Gastrocnemius medialis (tissue), 4 donors: ENCODE results near the gene NRCAM. TPM values are rescaled to one million over a fixed set of nuclear protein-coding genes. Genes with fewer than 3 reads are reported as not detected.

Source experiments
- ATAC-seq, 2 donors: fragments of 150-250 bp; one replicate each; pipeline ENCODE4 v1.9.1; 2016
- DNase-seq, 2 donors: peaks; one replicate each; pipeline ENCODE4 v3.0.0-alpha.2; 2019
- H3K27ac ChIP-seq, 4 donors: fragments of 200-600 bp; sonication (generic); 1 replicate in 1 of 4; 2 replicates in 3 of 4; pipeline ENCODE4 v1.5.1; 2016 to 2018; ENCODE audit warnings: mild to moderate bottlenecking in 2 of 4, moderate library complexity in 1 of 4
- H3K27me3 ChIP-seq, 3 donors: fragments of 200-600 bp; sonication (generic) in 2 of 3; 1 replicate in 1 of 3; 2 replicates in 2 of 3; pipeline versions ENCODE4 v1.5.1 to v1.6.0; 2016 to 2019; ENCODE audit warnings: mild to moderate bottlenecking in 1 of 3, moderate library complexity in 1 of 3
- H3K36me3 ChIP-seq, 2 donors: fragments of 200-600 bp; sonication (generic) in 1 of 2; one replicate each; pipeline ENCODE4 v1.5.1; 2017 to 2018
- H3K4me1 ChIP-seq, 2 donors: fragments of 200-600 bp; sonication (generic) in 1 of 2; one replicate each; pipeline ENCODE4 v1.5.1; 2016 to 2017; ENCODE audit warnings: mild to moderate bottlenecking in 2 of 2
- H3K4me3 ChIP-seq, 4 donors: fragments of 200-600 bp; sonication (generic) in 3 of 4; 1 replicate in 1 of 4; 2 replicates in 3 of 4; pipeline ENCODE4 v1.5.1; 2016 to 2019; ENCODE audit warnings: mild to moderate bottlenecking in 2 of 4
- H3K9me3 ChIP-seq, 3 donors: fragments of 200-600 bp; sonication (generic) in 2 of 3; 1 replicate in 1 of 3; 2 replicates in 2 of 3; pipeline ENCODE4 v1.5.1; 2016 to 2019
- POLR2A ChIP-seq, 2 donors: fragments of 450-650 bp; IDR thresholded peaks; one replicate each; pipeline ENCODE4 v1.6.1; 2017; ENCODE audit warnings: antibody characterized with exemption in 2 of 2, mild to moderate bottlenecking in 2 of 2, moderate library complexity in 2 of 2
- in situ Hi-C, 4 donors: fragments of 200-750 bp; cut with MboI; loops; one replicate each; pipeline versions ENCODE4 v1.15.0 to v1.8.0; 2017; ENCODE audit warnings: low sequenced_read_pairs in 4 of 4
- intact Hi-C: fragments of 100-400 bp; cut with DNase I; formaldehyde crosslinking; loops from one replicate; pipeline ENCODE4 v1.15.1; 2023; ENCODE audit warnings: low total_unique reads
- total RNA-seq, 4 donors: library from RNA; depleted of rRNA; stranded (reverse); fragments of >200 nt; gene quantifications; one replicate each; pipeline versions ENCODE4 v1.1.0 to v1.2.3, GENCODE V29; 2016
- TF ChIP-seq, protein P1 (sequence below), 5 experiments: fragments of 450-650 bp in 3 of 5; fragments of 200-600 bp in 2 of 5; sonication (generic) in 2 of 5; IDR thresholded peaks in 4 of 5; conservative IDR thresholded peaks in 1 of 5; 1 replicate in 4 of 5; 2 replicates in 1 of 5; pipeline ENCODE4 v1.5.1; 2016 to 2019; ENCODE audit warnings: antibody characterized with exemption in 5 of 5, mild to moderate bottlenecking in 3 of 5, moderate library complexity in 3 of 5

Gene NRCAM
- total RNA-seq, 4 donors from 2014 or later: 0.18 to 0.31 (median 0.23) TPM; not detected in 1

DNA sequence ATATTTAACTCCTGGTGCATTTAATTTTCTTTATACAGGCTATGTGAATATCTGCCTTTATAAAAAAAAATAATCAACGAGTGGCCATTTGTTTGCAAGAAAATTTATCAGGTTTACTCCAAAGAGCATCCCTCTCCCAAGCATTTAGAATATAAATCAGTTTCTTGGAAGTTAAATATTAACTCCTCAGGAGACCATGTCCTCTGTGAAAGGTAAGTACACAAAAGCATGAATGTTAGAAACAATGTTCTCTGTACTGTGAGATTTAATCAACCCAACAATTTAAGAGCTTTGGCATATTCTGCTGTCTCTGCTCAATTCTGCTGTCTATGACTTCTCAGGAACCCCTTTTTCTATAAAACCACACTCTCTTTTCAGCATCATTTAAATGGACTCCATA lies 206.8 kb downstream of the NRCAM start:
- Histone ChIP-seq H3K9me3 (no peaks in the 10 kb centered on the region), H3K4me3 (no peak overlapping the region), H3K27me3 (no peaks in the 10 kb centered on the region), H3K27ac (no peak overlapping the region), H3K36me3 (no peaks in the 10 kb centered on the region), H3K4me1 (peaks cover 0 to 4% of the 10 kb centered on the region in 2 donors)
- in situ Hi-C loops (no loop called here), intact Hi-C loops (no loop called here)
- DNase-seq (no peak), ATAC-seq (no peak)
- TF ChIP-seq, protein P1, sequence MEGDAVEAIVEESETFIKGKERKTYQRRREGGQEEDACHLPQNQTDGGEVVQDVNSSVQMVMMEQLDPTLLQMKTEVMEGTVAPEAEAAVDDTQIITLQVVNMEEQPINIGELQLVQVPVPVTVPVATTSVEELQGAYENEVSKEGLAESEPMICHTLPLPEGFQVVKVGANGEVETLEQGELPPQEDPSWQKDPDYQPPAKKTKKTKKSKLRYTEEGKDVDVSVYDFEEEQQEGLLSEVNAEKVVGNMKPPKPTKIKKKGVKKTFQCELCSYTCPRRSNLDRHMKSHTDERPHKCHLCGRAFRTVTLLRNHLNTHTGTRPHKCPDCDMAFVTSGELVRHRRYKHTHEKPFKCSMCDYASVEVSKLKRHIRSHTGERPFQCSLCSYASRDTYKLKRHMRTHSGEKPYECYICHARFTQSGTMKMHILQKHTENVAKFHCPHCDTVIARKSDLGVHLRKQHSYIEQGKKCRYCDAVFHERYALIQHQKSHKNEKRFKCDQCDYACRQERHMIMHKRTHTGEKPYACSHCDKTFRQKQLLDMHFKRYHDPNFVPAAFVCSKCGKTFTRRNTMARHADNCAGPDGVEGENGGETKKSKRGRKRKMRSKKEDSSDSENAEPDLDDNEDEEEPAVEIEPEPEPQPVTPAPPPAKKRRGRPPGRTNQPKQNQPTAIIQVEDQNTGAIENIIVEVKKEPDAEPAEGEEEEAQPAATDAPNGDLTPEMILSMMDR (IDR thresholded peaks at IDR 0.05 in 4 of 5, conservative IDR thresholded peaks at IDR 0.05 in 1 of 5): no peak
- no peak for TF ChIP-seq POLR2A (IDR thresholded peaks at IDR 0.05)

DNA sequence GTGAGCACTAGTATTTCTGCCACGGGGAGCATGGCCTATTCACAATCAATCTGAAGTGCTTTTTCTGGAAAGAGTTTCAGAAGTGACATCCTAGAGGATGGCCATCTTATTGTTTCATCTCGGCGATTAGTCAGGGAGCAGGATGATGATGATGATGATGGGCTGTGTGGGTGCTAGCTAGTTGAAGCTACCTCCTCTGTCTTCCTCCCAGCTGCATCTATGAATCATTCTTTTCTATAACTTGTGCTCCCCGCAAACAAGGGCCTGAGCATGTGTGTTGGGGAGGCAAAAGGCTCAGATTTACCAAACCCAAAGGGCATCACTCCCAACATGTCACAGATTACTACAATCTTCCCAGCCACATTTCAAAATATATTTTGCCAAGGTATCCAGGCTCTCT lies 207.4 kb downstream of the NRCAM start:
- H3K27me3 ChIP-seq: no peaks in the 10 kb centered on the region
- ATAC-seq: no peak
- no peak overlapping the region for H3K4me3 ChIP-seq
- TF ChIP-seq, protein P1 (IDR thresholded peaks at IDR 0.05 in 4 of 5, conservative IDR thresholded peaks at IDR 0.05 in 1 of 5): no peak
- no peak for TF ChIP-seq POLR2A (IDR thresholded peaks at IDR 0.05)
- H3K27ac ChIP-seq: no peak overlapping the region
- peaks cover 0 to 4% of the 10 kb centered on the region in 2 donors for H3K4me1 ChIP-seq
- H3K9me3 ChIP-seq: no peaks in the 10 kb centered on the region
- no peaks in the 10 kb centered on the region for H3K36me3 ChIP-seq
- intact Hi-C loops: no loop called here
- in situ Hi-C loops: no loop called here
- DNase-seq: no peak

DNA sequence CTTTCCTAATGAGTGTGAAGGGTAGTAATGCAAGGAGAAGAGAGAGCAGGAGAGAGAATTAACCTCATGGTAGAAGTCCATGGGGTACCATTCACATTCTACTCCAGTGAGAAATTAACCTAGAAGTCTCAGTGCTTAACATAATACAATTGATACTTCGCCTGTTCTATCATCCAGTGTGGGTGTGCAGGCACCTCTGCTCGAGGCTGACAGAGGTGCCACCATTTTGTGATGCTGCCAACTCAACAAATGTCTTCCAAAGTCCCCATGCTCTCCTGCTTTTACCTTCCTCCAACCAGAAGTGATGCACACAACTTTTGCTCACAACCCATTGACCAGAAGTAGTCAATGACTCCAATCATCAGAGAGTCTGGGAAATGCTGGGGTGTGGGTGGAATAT lies 207.8 kb downstream of the NRCAM start:
- intact Hi-C loops: no loop called here
- ATAC-seq: no peak
- Histone ChIP-seq H3K4me3 (no peak overlapping the region), H3K9me3 (no peaks in the 10 kb centered on the region), H3K4me1 (peaks cover 0 to 4% of the 10 kb centered on the region in 2 donors), H3K27me3 (no peaks in the 10 kb centered on the region), H3K36me3 (no peaks in the 10 kb centered on the region), H3K27ac (no peak overlapping the region)
- TF ChIP-seq, protein P1 (IDR thresholded peaks at IDR 0.05 in 4 of 5, conservative IDR thresholded peaks at IDR 0.05 in 1 of 5): no peak
- TF ChIP-seq POLR2A (IDR thresholded peaks at IDR 0.05): no peak
- no peak for DNase-seq
- in situ Hi-C loops: no loop called here

DNA sequence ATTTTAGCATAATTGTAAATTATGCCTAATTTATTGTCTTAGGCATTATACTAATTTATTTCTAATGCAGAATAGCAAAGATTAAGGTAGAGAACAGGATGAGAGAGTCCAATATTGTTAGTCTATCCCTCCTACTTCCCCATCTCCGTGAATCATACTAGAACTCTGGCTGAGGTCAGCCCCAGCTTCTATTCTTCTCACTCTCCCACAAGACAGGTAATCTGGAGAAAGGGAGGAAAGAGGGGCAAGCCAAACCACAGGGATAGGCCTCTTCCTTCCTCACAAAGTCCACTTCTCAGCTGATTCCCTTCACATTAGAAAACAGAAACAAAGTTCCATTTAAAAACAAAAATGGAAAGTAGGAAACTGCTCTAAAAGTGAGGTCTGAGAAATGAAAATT lies 208.6 kb downstream of the NRCAM start:
- intact Hi-C loops (no loop called here), in situ Hi-C loops (no loop called here)
- DNase-seq (no peak), ATAC-seq (no peak)
- H3K27me3 ChIP-seq: no peaks in the 10 kb centered on the region
- peaks cover 0 to 4% of the 10 kb centered on the region in 2 donors for H3K4me1 ChIP-seq
- no peak overlapping the region for H3K27ac ChIP-seq
- H3K9me3 ChIP-seq: no peaks in the 10 kb centered on the region
- H3K4me3 ChIP-seq: no peak overlapping the region
- TF ChIP-seq POLR2A (IDR thresholded peaks at IDR 0.05): no peak
- TF ChIP-seq, protein P1 (IDR thresholded peaks at IDR 0.05 in 4 of 5, conservative IDR thresholded peaks at IDR 0.05 in 1 of 5): no peak
- H3K36me3 ChIP-seq: no peaks in the 10 kb centered on the region

DNA sequence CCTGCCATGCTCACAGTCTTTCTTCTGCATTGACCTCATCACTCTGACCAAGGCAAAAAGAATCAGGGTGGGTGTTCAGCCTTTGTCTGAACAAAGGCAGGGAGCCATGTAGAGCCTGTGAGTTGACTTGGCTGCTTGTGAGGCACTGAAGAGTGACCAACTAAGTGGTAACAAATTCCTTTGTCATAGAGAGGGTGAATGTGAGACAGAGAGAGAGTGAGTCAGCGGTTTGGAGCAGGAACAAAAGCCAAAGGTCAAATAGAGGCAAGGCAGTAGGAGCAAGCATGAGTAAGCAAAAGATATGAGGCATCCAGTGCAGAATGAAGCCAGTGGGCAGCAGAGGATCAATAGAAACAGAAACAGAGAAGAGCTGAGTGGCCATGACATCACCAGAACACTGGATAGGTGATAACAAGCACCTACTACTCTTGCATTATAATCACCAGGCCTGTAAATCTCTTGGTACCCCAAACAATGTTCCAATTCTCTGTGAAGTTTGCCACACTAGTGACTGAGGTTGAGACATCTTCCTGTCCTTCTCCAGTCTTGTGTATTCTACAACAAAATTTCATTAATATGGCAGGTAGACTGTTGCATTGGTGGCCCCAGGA lies 209.9 kb downstream of the NRCAM start:
- no peaks in the 10 kb centered on the region for H3K27me3 ChIP-seq
- TF ChIP-seq POLR2A (IDR thresholded peaks at IDR 0.05): no peak
- TF ChIP-seq, protein P1 (IDR thresholded peaks at IDR 0.05 in 4 of 5, conservative IDR thresholded peaks at IDR 0.05 in 1 of 5): no peak
- intact Hi-C loops (no loop called here), in situ Hi-C loops (no loop called here)
- H3K36me3 ChIP-seq: no peaks in the 10 kb centered on the region
- ATAC-seq (peak in 1 of 2 donors; percentile 70), DNase-seq (peak in 1 of 2 donors; percentile 18)
- peaks cover 0 to 4% of the 10 kb centered on the region in 2 donors for H3K4me1 ChIP-seq
- no peaks in the 10 kb centered on the region for H3K9me3 ChIP-seq
- H3K27ac ChIP-seq: no peak overlapping the region
- no peak overlapping the region for H3K4me3 ChIP-seq
